Endothelial cell of umbilical vein (primary cell): Measurements from ENCODE around the gene TRRAP.

ENCODE experiments used
- MYC ChIP-seq: IDR thresholded peaks from one replicate; pipeline ENCODE4 v1.6.1; 2011; ENCODE audit warnings: mild to moderate bottlenecking, low read depth, low read length
- POLR2A ChIP-seq: IDR thresholded peaks from 2 replicates; pipeline ENCODE4 v1.6.1; 2012; ENCODE audit warnings: low read depth, mild to moderate bottlenecking, control low read depth, low read length

DNA sequence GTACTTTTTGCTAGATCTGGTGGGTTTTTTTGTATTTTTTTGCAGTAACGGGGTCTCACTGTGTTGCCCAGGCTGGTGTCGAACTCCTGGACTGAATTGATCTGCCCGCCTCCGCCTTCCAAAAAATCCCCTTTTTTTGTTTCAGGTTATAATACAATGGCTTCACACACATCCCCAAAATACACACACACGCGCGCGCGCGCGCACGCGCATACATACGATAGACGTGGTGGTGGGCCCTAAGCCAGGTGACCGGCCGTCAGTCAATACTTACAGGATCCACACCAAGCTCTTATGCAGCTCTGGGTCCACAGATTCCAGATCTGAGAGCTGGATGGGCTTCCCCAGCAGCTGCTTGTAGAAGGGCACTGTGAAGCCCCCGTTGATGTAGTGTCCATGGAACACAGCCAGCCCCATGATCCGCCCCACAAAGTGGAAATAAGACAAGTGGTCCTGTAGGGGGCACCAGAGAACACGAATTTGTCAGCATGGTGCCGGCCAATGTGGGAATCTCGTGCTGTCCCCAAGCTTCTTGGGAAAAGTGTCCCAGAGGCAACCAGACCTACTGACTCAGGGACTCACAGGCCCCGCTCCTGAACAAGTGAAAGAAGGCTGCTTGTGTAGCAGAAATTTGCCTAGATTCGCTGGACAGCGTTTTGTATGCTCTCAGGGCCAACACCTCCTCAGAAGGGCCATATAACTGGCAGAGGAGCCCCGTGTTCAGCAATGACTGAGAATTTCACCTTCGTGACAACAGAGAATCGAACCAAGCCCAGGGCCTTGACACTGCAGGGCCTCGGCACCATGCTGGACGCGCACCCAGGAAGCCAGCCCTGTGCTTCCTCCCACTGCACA is 162.0 kb downstream of the TRRAP start:
- TF ChIP-seq MYC: no peak
- no peak for TF ChIP-seq POLR2A
